NCI-H510A treated with DMSO at 0.1 percent for 48 hours (cell line): Measurements from ENCODE around the gene RPLP2.

Experiments used
- DNase-seq: peaks from one replicate; lab custom pipeline; 2025; lab: John Stamatoyannopoulos, UW

RPLP2 gene

DNA sequence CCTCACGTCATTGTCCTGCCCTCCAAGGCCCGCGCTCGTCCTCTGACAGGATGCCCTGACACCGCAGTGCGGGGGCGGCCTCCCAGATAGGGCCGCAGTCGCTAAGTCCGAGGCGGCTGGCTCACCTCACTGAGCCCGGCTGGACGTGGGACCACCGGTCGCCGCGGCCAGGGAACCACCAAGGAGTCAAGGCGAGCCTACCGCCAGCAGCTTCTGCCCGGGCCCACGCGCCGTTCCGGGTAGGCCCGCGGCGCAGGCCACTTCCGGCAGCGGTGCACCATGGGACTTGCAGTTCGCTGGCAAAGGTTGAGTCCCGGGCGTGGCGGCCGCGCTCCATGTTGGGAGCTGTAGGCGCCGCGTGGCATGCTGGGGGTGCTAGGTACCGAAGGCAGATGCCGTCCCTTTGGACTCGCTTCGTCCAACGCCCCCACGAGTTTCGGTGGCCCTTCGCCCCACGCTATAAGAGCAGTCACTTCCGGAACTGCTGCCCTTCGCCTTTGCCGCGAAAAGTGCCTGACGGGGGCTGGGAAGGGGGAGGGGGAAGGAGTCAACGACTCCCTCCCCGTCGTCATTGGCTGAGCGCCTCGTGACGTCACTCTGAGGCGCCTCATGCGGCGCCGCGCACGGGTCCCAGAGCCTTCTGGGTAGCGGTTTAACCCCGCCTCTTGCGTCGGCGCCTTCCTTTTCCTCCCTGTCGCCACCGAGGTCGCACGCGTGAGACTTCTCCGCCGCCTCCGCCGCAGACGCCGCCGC lies at the start of gene RPLP2:
Gene RPLP2, plus strand, starts transcription at position 681 of the 753 bp plus-strand sequence. CDS start 268 bp downstream, outside the sequence.
- peak; percentile 86 for DNase-seq

- no peak for DNase-seq
These were observed 49.5 kb upstream of the RPLP2 start for GRCh38 chr11:760236-760635.

DNA sequence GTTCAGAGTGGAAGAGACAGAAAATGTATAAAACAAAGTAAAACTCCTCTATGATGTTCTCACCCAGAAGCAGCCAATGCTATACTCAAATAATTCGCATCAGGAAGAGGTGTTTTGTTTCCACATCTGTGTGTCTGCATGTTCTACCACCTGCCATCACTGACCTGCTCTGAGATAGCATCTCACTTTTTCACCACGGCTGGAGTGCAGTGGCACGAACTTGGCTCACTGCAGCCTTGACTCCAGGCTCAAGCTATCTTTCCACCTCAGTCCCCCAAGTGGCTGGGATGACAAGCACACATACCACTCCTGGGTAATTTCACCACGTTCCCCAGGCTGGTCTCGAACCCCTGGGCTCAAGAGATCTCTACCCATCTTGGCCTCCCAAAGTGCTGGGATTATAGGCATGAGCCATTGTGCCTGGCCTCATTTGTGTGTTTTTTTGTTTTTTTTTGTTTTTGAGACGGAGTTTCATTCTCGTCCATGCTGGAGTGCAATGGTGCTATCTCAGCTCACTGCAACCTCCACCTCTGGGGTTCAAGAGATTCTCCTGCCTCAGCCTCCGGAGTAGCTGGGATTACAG lies 48.1 kb upstream of the RPLP2 start:
- DNase-seq: no peak

DNA sequence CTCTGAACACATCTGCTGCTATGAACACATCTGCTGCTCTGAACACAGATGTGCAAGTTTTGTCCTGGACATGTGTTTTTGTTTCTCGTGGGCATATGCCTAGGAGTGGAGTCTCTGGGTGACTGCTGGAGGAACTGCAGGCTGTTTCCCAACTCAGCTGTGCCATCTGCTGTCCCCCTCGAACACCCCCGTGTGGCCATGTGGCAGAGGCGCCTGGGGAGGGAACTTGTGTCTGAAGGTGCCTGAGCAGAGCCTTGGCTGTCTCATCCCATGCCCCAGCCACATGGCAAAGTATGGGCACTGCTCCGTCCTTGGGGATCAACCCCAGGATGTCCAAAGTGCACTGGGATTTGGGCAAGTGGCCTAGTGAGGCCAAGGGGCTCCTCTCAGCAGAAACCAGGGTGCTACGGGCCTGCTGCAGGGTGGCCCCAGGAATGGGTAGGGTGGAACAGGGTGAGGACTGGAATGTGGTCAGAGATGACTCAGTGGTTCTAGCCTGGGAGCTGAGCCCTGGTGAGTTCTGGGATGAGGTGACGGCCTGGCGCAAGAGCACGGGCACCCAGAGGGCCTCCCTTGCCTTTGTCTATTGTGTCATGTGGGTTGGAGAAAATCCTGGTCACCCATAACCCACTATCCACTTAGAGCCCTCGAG lies 47.2 kb upstream of the RPLP2 start:
- peak; percentile 10 for DNase-seq

GRCh38 chr11:763073-763463 lies 46.7 kb upstream of the RPLP2 start:
- peak; percentile 26 for DNase-seq

- DNase-seq: no peak
These were observed 46.0 kb upstream of the RPLP2 start for GRCh38 chr11:763549-764321.

DNA sequence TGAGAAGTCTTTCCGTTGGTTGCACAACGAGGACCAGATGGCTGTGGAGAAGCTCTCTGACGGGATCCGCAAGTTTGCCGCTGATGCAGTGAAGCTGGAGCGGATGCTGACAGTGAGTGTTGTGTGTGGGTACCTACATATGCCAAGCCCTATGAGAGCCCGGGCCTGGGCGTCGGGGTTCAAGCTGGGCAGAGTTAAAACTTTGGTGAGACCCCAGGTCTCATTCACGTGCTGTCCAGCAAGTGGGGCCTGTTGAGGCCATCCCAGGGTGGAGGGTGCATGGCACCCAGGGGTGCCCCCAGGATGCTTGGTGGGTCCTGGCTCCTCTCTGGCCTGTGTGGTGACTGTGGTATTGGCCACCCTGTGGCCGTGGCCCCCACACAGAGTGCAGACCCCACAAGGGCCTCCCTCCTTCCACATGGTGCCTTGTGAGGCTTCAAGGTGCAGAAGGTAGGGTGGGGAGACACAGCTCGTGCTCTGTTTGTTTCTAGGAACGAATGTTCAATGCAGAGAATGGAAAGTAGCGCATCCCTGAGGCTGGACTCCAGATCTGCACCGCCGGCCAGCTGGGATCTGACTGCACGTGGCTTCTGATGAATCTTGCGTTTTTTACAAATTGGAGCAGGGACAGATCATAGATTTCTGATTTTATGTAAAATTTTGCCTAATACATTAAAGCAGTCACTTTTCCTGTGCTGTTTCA lies 45.3 kb upstream of the RPLP2 start:
- DNase-seq: no peak

DNA sequence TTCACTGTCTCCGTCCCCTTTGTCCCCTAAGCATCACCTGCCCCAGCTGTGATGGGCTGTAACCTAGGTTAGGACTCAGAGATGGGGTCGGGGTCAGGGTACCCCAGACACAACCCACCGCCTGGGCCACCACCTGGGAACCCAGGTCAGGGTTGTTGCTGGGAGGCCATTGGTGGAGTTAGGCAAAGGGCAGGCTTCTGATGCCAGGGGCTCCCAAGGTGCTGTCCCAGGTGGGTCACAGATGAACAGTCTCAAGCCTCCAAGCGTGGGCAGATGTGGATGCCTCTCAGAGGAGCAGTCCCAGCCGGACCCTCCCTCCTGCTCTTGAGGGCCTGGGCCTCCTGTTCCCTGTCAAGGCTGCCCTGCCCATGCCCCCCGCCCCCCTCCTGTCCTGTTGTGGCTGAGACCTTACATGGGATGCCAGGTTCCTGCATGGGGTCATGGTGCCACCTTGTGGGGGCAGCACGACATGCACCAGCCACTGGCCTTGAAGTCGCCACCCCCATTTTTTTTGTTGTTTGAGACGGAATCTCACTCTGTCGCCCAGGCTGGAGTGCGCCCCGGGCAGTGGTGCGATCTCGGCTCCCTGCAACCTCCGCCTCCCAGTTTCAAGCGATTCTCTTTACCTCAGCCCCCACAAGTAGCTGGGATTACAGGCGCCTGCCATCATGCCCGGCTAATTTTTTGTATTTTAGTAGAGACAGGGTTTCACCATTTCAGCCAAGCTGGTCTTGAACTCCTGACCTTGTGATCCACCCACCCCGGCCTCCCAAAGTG lies 44.6 kb upstream of the RPLP2 start:
- no peak for DNase-seq

DNA sequence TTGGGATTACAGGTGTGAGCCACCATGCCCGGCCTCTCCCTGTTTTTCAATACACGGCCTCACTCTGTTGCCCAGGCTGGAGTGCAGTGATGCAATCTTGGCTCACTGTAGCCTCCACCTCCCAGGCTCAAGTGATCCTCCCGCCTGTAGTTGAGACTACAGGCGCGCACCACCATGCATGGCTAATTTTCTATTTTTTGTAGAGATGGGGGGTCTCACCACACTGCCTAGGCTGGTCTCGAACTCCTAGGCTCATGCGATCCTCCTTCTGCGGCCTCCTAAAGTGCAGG lies 44.0 kb upstream of the RPLP2 start:
- DNase-seq: no peak

DNA sequence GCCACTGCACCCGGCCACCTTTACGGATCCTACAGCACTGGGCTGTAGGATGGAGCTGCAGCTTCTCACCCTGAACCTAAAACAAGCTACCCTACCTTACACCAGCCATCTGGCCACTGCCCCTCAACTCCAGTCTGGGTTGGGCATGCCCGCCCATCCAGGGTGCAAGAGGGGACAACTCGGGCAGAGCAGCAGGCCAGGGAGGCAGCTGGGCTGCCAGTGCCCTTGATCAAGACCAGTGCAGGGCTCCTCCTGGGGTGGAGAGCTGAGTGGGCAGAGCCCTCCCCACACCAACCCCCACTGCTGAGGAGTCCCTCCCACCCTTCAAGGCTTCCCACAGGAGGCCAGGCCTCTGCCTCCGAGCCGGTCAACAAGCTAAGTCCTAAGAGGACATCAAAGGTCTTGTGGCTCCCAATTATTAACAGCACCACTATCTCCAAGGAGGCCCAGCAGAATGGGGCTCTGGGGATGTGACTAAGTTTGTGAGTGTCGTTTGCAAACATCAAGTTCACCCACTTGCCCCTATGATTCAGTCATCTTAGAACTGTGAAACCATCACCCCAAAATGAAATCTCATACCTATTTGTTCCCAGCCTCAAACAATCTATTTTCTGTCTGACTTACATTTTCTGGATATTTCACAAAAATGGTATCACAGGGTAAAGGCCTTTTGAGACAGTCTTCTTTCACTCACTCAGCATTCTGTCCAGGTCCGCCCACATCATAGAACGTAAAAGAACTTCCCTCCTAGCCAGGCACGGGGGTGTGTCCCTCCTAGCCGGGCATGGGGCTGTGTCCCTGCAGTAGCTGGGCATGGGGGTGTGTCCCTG lies 43.4 kb upstream of the RPLP2 start:
- no peak for DNase-seq

DNA sequence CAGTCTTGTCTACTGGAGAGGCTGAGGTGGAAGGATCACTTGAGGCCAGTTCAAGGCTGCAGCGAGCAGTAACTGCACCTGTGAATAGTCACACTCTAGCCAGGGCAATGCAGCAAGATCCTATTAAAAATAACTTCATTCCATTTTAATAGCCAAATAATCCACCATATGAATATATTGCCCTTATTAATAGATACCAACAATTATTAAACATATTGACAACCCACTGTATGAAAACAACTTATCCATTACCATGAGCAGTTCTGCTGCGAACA lies 42.9 kb upstream of the RPLP2 start:
- DNase-seq: no peak

DNA sequence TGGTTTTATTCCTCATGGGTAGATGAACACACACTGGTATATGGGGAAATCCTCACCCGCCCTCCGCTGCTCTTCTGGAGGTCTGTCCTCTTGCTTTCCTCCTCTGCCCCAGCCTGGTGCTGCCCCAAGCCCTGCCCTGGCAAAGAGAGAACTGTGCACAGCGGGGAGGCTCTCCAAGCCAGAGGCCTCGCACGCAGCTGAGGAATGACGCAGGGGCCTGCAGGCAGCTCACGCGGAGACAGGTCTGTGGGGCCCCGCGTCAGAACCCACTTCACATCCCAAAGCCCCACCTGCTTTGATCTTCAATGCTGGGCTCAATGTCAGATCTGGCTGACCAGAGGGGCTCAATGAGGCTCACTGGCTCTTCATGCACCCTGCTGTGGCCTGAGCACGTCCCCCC lies 42.5 kb upstream of the RPLP2 start:
- DNase-seq: no peak

- DNase-seq: no peak
These were observed 39.7 kb upstream of the RPLP2 start for GRCh38 chr11:769887-770641.

DNA sequence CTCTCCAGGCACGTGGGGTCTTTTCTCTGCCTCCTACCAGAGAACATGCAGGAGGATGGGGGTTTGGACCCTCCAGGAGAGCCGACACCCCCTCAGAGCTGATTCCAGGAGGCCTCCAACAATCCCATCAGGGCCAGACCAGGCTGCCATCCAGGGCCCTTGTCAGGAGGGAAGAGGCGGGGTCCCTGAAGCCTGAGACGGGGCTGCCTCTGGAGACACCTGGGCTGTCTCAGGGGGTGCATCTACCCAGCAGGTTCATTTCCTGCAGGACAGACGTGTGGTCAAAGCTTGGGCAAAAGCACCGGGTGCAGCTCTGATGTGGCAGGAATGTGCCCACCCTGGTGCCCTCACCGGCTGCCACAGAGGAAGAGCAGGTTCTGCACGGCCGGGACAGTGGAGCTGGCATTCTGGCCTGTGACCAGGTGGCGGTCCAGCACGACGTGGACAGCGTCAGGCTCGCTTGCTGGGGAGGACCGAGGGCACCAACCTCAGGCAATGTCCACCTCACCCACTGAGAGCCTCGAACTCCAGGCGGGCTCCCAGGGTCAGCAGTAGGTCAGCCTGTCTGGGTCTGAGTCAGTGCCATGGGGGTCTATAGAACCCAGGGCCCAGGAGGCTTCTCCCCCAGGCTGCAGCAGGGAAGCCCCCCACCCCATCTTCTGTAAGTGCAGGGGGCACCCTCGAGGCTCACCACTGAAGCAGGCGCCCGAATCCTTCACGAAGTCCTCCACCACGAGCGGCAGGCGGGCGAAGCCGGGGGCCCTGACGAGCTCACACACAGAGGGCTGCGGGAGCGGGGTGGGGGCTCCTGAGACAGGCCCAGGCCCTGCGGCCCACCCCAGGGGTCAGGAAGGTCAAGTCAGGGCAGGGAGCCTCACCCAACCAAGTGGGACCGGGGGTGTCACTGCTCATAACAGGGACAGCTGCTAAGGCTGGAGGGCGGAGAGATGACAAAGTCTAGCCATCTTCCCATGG lies 38.8 kb upstream of the RPLP2 start:
- no peak for DNase-seq

DNA sequence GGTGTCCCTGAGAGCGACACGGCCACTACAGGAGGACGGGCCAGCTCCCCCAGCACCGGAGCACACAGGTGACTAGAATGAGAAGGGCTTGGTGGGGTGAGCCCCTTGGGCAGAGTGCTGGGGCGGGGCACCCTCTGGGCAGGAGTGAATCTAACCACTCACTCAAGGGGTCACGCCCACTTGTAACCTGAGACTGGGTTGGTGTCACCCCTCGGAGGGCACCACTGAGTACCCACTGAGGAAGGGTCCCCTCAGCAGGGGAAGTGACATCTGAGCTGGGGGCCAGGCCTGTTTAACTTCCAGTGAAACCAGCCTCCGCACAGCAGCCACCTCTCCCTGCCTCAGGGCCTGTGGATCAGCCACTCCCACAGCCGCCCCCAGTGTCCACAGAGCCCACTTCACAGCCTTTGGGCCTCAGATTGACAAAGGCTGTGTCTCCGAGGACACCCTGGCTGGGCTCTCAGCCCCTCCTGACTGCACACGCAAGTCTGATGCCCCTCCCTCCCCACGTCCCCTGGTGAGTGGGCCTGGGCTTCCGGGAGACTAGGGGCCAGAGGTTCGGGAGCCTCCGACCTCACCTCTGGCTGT lies 38.1 kb upstream of the RPLP2 start:
- DNase-seq: no peak

GRCh38 chr11:772429-773390 lies 37.1 kb upstream of the RPLP2 start:
- DNase-seq: no peak

GRCh38 chr11:773425-773824 lies 36.3 kb upstream of the RPLP2 start:
- no peak for DNase-seq
